Ishikawa (cell line): ENCODE measurements around the gene KIAA1217.

Source experiments
- CEBPB ChIP-seq: IDR thresholded peaks from 2 replicates; pipeline ENCODE4 v1.6.1; 2012
- CREB1 ChIP-seq: IDR thresholded peaks from 2 replicates; pipeline ENCODE4 v1.6.1; 2012; ENCODE audit warnings: low read depth
- EGR1 ChIP-seq: IDR thresholded peaks from 2 replicates; pipeline ENCODE4 v1.6.1; 2012
- EP300 ChIP-seq: IDR thresholded peaks from 2 replicates; pipeline ENCODE4 v1.6.1; 2012; ENCODE audit warnings: borderline replicate concordance
- FOXM1 ChIP-seq: IDR thresholded peaks from 2 replicates; pipeline ENCODE4 v1.6.1; 2012; ENCODE audit warnings: low read depth, borderline replicate concordance
- NFIC ChIP-seq: IDR thresholded peaks from 2 replicates; pipeline ENCODE4 v1.6.1; 2012
- RAD21 ChIP-seq: IDR thresholded peaks from 2 replicates; pipeline ENCODE4 v1.6.1; 2012; ENCODE audit warnings: low read depth
- TAF1 ChIP-seq: IDR thresholded peaks from 2 replicates; pipeline ENCODE4 v1.6.1; 2012; ENCODE audit warnings: low read depth, mild to moderate bottlenecking
- TCF12 ChIP-seq: IDR thresholded peaks from 2 replicates; pipeline ENCODE4 v1.6.1; 2012; ENCODE audit warnings: low read depth
- TEAD4 ChIP-seq: IDR thresholded peaks from 2 replicates; pipeline ENCODE4 v1.6.1; 2012
- YY1 ChIP-seq: IDR thresholded peaks from 2 replicates; pipeline ENCODE4 v1.6.1; 2012; ENCODE audit warnings: low read depth
- ZBTB7A ChIP-seq: IDR thresholded peaks from 2 replicates; pipeline ENCODE4 v1.6.1; 2012; ENCODE audit warnings: low read depth
- TF ChIP-seq, protein P1 (sequence below): IDR thresholded peaks from 2 replicates; pipeline ENCODE4 v1.6.1; 2012
- TF ChIP-seq, protein P2 (sequence below): IDR thresholded peaks from 2 replicates; pipeline ENCODE4 v1.6.1; 2012
- TF ChIP-seq, protein P3 (sequence below): IDR thresholded peaks from 2 replicates; pipeline ENCODE4 v1.6.1; 2012; ENCODE audit warnings: low read depth, mild to moderate bottlenecking

The KIAA1217 gene

DNA sequence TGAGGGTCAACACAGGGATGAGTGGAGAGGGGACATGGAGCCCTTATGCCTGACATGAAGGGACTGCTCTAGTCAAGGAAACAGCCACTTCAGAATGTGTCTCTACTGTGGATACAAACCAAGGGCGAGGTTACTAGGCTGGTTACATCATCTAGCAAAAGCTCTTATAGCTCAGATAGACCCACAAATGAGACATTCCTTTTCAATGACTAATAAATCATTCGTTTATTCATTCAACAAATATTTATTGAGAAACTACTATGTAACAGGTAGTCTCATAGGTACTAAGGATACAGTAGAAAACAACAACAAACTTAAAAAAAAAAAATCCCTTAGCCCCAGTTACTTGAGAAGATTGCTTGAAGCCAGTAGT lies 219.5 kb downstream of the KIAA1217 start:
- TF ChIP-seq EP300 (no peak), TAF1 (no peak), TCF12 (no peak), EGR1 (no peak), CREB1 (no peak), TEAD4 (no peak), ZBTB7A (no peak), NFIC (no peak), YY1 (no peak), FOXM1 (no peak), RAD21 (no peak), CEBPB (no peak)
- TF ChIP-seq, protein P1, sequence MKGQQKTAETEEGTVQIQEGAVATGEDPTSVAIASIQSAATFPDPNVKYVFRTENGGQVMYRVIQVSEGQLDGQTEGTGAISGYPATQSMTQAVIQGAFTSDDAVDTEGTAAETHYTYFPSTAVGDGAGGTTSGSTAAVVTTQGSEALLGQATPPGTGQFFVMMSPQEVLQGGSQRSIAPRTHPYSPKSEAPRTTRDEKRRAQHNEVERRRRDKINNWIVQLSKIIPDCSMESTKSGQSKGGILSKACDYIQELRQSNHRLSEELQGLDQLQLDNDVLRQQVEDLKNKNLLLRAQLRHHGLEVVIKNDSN, result no peak
- TF ChIP-seq, protein P2, sequence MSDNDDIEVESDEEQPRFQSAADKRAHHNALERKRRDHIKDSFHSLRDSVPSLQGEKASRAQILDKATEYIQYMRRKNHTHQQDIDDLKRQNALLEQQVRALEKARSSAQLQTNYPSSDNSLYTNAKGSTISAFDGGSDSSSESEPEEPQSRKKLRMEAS, result no peak
- TF ChIP-seq, protein P3, sequence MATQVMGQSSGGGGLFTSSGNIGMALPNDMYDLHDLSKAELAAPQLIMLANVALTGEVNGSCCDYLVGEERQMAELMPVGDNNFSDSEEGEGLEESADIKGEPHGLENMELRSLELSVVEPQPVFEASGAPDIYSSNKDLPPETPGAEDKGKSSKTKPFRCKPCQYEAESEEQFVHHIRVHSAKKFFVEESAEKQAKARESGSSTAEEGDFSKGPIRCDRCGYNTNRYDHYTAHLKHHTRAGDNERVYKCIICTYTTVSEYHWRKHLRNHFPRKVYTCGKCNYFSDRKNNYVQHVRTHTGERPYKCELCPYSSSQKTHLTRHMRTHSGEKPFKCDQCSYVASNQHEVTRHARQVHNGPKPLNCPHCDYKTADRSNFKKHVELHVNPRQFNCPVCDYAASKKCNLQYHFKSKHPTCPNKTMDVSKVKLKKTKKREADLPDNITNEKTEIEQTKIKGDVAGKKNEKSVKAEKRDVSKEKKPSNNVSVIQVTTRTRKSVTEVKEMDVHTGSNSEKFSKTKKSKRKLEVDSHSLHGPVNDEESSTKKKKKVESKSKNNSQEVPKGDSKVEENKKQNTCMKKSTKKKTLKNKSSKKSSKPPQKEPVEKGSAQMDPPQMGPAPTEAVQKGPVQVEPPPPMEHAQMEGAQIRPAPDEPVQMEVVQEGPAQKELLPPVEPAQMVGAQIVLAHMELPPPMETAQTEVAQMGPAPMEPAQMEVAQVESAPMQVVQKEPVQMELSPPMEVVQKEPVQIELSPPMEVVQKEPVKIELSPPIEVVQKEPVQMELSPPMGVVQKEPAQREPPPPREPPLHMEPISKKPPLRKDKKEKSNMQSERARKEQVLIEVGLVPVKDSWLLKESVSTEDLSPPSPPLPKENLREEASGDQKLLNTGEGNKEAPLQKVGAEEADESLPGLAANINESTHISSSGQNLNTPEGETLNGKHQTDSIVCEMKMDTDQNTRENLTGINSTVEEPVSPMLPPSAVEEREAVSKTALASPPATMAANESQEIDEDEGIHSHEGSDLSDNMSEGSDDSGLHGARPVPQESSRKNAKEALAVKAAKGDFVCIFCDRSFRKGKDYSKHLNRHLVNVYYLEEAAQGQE, result no peak

DNA sequence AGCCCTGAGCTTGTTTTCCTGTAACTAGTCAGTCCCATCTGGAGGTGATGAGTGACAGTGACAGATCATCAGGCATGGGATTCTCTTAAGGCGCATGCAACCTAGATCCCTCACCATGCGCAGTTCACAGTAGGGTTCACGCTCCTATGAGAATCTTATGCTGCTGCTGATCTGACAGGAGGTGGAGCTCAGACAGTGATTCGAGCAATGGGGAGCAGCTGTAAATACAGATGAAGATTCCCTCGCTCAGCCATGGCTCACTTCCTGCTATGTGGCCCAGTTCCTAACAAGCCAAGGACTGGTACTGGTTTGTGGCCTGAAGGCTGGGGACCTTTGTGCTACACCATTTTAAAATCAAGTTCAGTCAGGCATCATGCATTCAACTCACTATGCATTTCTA lies 221.7 kb downstream of the KIAA1217 start:
- TF ChIP-seq TAF1, result no peak
- TF ChIP-seq TEAD4, result no peak
- no peak for TF ChIP-seq TCF12
- TF ChIP-seq, protein P2, result no peak
- no peak for TF ChIP-seq RAD21
- TF ChIP-seq, protein P3, result no peak
- TF ChIP-seq CEBPB, result no peak
- TF ChIP-seq, protein P1, result no peak
- no peak for TF ChIP-seq YY1
- TF ChIP-seq EGR1, result no peak
- TF ChIP-seq NFIC, result no peak
- no peak for TF ChIP-seq EP300
- no peak for TF ChIP-seq CREB1
- no peak for TF ChIP-seq ZBTB7A
- no peak for TF ChIP-seq FOXM1

DNA sequence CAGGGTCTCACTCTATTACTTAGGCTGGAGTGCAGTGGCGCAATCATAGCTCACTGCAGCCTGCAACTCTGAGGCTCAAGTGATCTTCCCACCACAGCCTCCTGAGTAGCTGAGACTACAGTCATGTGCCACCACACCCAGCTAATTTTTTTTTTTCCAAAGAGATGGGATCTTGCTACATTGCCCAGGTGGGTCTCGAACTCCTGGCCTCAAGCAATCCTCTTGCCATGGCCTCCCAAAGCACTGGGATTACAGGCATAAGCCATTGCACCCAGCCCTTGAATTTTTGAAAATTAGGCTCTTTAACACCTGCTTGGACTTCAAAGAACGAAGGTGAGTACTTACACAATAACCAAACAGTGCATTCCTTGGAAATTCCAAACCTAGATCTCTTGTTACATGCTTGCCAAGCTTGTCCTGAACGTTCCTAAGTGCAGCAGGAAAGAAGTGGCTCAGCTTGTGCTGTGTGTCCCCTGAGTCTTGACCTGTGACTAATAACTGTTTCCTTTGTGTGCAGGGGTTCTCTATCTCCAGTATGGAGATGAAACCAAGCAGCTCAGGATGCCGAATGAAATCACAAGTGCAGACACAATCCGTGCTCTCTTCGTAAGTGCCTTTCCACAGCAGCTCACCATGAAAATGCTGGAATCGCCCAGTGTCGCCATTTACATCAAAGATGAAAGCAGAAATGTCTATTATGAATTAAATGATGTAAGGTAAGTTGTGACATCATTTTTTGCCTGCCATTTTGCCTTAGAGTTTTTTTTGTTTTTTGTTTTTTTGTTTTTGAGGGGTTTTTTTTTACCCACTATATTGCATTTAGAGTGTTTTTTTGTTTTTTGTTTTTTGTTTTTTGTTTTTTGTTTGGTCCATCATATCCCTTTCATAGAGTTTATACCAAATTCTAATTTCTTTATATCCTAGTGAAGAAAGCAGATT lies 223.8 kb downstream of the KIAA1217 start:
- peak; percentile 48; the same call in 1 of the 2 replicates for TF ChIP-seq TEAD4
- no peak for TF ChIP-seq YY1

DNA sequence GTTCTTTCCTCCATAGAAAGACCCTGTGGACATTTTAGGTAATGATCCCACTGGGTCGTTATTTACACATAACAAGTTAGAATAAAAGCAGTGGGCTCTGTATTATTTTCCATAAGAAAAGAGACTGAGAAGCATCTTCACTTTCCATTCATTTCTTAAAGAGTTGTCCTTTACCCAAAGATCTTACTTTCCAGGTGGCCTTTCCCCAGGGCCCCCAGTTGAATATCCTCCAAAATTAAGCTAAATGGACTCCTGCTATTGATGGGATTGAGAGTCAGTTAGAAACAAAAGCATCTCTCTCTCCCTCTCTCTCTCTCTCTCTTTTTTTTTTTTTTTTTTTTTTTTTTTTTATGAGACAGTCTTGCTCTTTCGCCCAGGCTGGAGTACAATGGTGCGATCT lies 224.8 kb downstream of the KIAA1217 start:
- TF ChIP-seq EGR1, result no peak
- TF ChIP-seq YY1, result no peak
- TF ChIP-seq CEBPB, result no peak
- TF ChIP-seq, protein P1, result no peak
- no peak for TF ChIP-seq FOXM1
- TF ChIP-seq, protein P3, result no peak
- no peak for TF ChIP-seq TCF12
- TF ChIP-seq TEAD4, result no peak
- TF ChIP-seq NFIC, result no peak
- no peak for TF ChIP-seq TAF1
- TF ChIP-seq CREB1, result no peak
- TF ChIP-seq, protein P2, result no peak
- no peak for TF ChIP-seq ZBTB7A
- TF ChIP-seq EP300, result no peak
- no peak for TF ChIP-seq RAD21
